ENCODE measurements around the gene TPBGL. TPM values are rescaled to one million over a fixed set of nuclear protein-coding genes. Genes with fewer than 3 reads are reported as not detected.

Gene TPBGL
- total and polyA plus RNA-seq, 3 donors from 2014 or later = 8.1 to 15.4 (median 10.0) TPM

GRCh38 chr11:75201771-75202170 is 38.8 kb upstream of the TPBGL start:
- intact Hi-C loops (cut with DNase I; ENCODE audit: low total_unique reads) = loop anchor here (5.0 kb wide), 1 partner anchor 54 kb away; no protein-coding TSS in a partner anchor
- H3K9me3 ChIP-seq = no peaks in the 10 kb centered on the region
- WGBS, 2 donors = 89 to 91% methylated on average over 3 of the region's 3 CpGs

DNA sequence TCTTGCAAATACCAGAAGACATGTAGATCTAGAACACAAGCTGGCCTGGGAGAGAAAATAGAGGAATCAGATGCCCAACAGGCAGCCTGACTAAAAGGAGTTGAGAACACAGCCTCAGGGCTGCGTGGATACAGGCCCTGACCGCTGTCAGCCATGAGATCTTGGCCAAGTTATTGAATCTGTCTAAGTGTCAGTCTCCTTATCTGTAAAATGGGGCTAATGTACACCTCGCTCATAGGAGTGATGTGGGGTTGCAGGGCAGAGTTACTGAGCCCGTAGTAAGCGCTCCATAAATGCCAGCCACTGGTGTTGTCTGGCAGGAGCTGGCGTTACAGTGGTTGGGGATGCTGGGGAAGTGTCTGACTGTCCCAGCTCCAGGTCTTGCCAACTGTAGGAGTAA is 38.4 kb upstream of the TPBGL start:
- no peak for TF ChIP-seq POLR2A (IDR thresholded peaks at IDR 0.05)
- TF ChIP-seq, protein P1, sequence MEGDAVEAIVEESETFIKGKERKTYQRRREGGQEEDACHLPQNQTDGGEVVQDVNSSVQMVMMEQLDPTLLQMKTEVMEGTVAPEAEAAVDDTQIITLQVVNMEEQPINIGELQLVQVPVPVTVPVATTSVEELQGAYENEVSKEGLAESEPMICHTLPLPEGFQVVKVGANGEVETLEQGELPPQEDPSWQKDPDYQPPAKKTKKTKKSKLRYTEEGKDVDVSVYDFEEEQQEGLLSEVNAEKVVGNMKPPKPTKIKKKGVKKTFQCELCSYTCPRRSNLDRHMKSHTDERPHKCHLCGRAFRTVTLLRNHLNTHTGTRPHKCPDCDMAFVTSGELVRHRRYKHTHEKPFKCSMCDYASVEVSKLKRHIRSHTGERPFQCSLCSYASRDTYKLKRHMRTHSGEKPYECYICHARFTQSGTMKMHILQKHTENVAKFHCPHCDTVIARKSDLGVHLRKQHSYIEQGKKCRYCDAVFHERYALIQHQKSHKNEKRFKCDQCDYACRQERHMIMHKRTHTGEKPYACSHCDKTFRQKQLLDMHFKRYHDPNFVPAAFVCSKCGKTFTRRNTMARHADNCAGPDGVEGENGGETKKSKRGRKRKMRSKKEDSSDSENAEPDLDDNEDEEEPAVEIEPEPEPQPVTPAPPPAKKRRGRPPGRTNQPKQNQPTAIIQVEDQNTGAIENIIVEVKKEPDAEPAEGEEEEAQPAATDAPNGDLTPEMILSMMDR (IDR thresholded peaks at IDR 0.05) = no peak

More at GRCh38 chr11:75201771-75202170, 38.8 kb upstream of the TPBGL start:
- Histone ChIP-seq H3K4me1 (peaks cover 14% of the 10 kb centered on the region), H3K27me3 (no peaks in the 10 kb centered on the region), H3K4me3 (no peak overlapping the region), H3K27ac (no peak overlapping the region), H3K36me3 (ENCODE audit: low read depth, missing control alignments) (no peaks in the 10 kb centered on the region)
- TF ChIP-seq, protein P1 (IDR thresholded peaks at IDR 0.05) = no peak
- no peak for TF ChIP-seq POLR2A (IDR thresholded peaks at IDR 0.05)
- DNase-seq = no peak

DNA sequence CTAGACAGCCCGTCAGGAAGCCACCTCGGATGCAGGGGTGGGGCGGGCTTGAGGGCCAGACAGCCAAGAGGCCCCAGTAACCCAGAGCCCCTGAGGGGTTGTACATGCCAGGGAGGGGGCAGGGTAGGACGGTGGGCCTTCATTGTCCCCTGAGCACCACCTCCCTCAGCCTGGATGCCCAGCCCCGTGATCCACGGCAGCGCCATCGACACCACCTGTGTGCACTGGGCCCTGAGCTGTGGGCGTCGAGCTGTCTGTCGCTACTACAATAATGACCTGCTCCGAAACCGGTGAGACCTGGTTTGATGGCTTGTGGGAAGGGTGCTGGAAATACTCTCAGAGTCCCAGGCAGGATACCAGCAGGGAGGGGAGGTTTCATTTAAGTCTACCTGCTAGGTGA is 37.4 kb upstream of the TPBGL start:
- 94% methylated on average over 13 of the region's 13 CpGs; no CpG with 5 or more reads in 1 of the 2 donors for WGBS, 2 donors
- Histone ChIP-seq H3K27ac (no peak overlapping the region), H3K9me3 (no peaks in the 10 kb centered on the region), H3K36me3 (ENCODE audit: low read depth, missing control alignments) (no peaks in the 10 kb centered on the region), H3K4me3 (no peak overlapping the region), H3K4me1 (peaks cover 14% of the 10 kb centered on the region), H3K27me3 (no peaks in the 10 kb centered on the region)
- no peak for DNase-seq
- intact Hi-C loops (cut with DNase I; ENCODE audit: low total_unique reads) = loop anchor here (5.0 kb wide), 1 partner anchor 56 kb away; no protein-coding TSS in a partner anchor
- TF ChIP-seq, protein P1 (IDR thresholded peaks at IDR 0.05) = no peak
- no peak for TF ChIP-seq POLR2A (IDR thresholded peaks at IDR 0.05)

More for the DNA sequence above, 38.4 kb upstream of the TPBGL start:
- no peak overlapping the region for H3K27ac ChIP-seq
- H3K9me3 ChIP-seq = no peaks in the 10 kb centered on the region
- H3K4me3 ChIP-seq = no peak overlapping the region
- H3K4me1 ChIP-seq = peaks cover 14% of the 10 kb centered on the region
- no peak for DNase-seq
- H3K27me3 ChIP-seq = no peaks in the 10 kb centered on the region
- H3K36me3 ChIP-seq (ENCODE audit: low read depth, missing control alignments) = no peaks in the 10 kb centered on the region
- intact Hi-C loops (cut with DNase I; ENCODE audit: low total_unique reads) = loop anchor here (5.0 kb wide), 1 partner anchor 55 kb away; no protein-coding TSS in a partner anchor
- 93 to 95% methylated on average over 6 of the region's 6 CpGs for WGBS, 2 donors

- H3K4me3 ChIP-seq = no peak overlapping the region
- H3K27me3 ChIP-seq = no peaks in the 10 kb centered on the region
- H3K27ac ChIP-seq = no peak overlapping the region
- H3K36me3 ChIP-seq (ENCODE audit: low read depth, missing control alignments) = no peaks in the 10 kb centered on the region
- peaks cover 14% of the 10 kb centered on the region for H3K4me1 ChIP-seq
- H3K9me3 ChIP-seq = no peaks in the 10 kb centered on the region
- intact Hi-C loops (cut with DNase I; ENCODE audit: low total_unique reads) = loop anchor here (5.0 kb wide), 1 partner anchor 56 kb away; no protein-coding TSS in a partner anchor
- TF ChIP-seq POLR2A (IDR thresholded peaks at IDR 0.05) = no peak
- TF ChIP-seq, protein P1 (IDR thresholded peaks at IDR 0.05) = no peak
- no peak for DNase-seq
- 81 to 98% methylated on average over 2 of the region's 2 CpGs for WGBS, 2 donors
These were observed 36.9 kb upstream of the TPBGL start for GRCh38 chr11:75203641-75204011.

All from testis (tissue), 3 donors.